HUES6 (cell line): ENCODE results near the gene PRRT1.
A peak's percentile ranks its signal among the peaks of the same experiment; 100 is the strongest.

Source experiments
- H3K27ac ChIP-seq: 2 replicates; pipeline ENCODE4 v1.7.0; 2013; ENCODE audit warnings: low read depth, mild to moderate bottlenecking, low read length, inconsistent platforms
- H3K27me3 ChIP-seq: 2 replicates; pipeline ENCODE4 v1.6.1; 2013; ENCODE audit warnings: low read length; ENCODE audit not compliant: control insufficient read depth, insufficient read depth
- H3K36me3 ChIP-seq: 2 replicates; pipeline ENCODE4 v1.6.1; 2013; ENCODE audit warnings: low read length; ENCODE audit not compliant: control insufficient read depth, insufficient read depth
- H3K4me1 ChIP-seq: 2 replicates; pipeline ENCODE4 v1.6.1; 2013; ENCODE audit warnings: low read length; ENCODE audit not compliant: control insufficient read depth, insufficient read depth
- H3K4me3 ChIP-seq: 2 replicates; pipeline ENCODE4 v1.5.1; 2013; ENCODE audit warnings: low read depth, low read length
- H3K9ac ChIP-seq: one replicate; pipeline ENCODE4 v1.6.1; 2013; ENCODE audit warnings: mild to moderate bottlenecking, low read length
- H3K9me3 ChIP-seq: 2 replicates; pipeline ENCODE4 v1.6.1; 2013; ENCODE audit warnings: low read depth, low read length; ENCODE audit not compliant: control insufficient read depth, insufficient read depth

PRRT1 gene

GRCh38 chr6:32113386-32114352, 38.1 kb downstream of the PRRT1 start:
- no peak overlapping the region for H3K9ac ChIP-seq
- H3K4me3 ChIP-seq, result no peak overlapping the region
- no peaks in the 10 kb centered on the region for H3K9me3 ChIP-seq
- H3K36me3 ChIP-seq, result peaks cover 30% of the 10 kb centered on the region
- no peak overlapping the region for H3K27ac ChIP-seq
- H3K4me1 ChIP-seq, result peaks cover 5% of the 10 kb centered on the region
- peaks cover 20% of the 10 kb centered on the region for H3K27me3 ChIP-seq

DNA sequence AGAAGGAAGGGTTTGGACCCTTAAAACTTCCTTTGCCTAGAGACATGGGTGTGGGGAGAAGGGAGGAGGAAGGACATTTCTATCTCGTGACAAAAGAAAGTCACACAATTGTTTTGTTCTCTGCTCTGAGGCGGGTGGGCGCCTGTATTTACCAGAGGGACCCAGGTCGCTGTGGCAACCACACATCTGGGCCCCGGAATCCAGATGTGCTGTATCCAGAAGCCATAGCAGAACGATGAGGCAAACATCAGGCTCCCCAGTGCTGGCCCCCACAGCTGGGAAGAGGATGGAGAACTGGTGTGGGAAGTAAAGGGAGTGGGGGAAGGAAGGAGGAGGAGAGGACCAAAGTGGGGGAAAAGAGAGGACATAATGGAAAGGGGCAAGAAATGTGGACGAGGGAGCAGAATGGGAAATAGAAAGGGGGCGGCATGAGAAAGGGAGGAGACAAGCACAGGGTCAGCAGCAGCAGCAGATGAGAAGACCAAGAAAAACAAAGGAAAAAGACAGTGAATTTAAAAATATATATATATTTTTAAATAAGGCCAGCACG, 39.2 kb downstream of the PRRT1 start:
- Histone ChIP-seq H3K4me1 (peaks cover 14% of the 10 kb centered on the region), H3K27me3 (peaks cover 30% of the 10 kb centered on the region), H3K9ac (no peak overlapping the region), H3K27ac (no peak overlapping the region), H3K4me3 (no peak overlapping the region), H3K9me3 (no peaks in the 10 kb centered on the region), H3K36me3 (peaks cover 21% of the 10 kb centered on the region)

DNA sequence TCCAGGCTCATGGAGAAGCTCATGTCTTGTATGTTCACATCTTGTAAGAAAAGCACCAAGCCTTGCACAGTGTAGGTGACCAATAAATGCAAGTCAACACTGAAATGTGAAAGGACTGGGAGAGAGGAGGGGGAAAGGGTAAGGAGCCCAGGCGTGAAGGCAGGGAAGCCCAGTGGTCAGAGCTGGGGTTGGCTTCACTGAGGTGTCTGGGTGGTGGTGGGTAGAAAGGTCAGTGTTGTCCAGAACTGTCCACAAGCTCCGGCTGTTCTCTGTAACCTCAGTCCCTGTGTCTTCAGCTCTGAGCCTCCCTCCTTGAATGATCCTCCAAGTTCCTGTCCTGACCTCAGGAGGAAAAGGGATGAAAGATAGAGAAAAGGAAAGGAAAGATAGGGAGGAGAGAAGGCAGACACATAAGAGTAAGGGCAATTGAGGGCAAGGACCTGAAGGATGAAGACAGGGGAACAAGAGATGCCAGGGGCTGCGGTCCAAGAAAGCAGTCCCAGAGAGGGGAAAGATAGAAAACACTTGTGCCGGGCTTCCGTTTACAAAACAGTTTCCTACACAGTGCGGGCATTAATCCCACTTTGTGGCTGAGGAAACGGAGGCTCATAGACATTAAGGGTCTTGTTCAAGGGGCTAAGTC, 40.2 kb downstream of the PRRT1 start:
- Histone ChIP-seq H3K9ac (no peak overlapping the region), H3K27me3 (peaks cover 38% of the 10 kb centered on the region), H3K36me3 (peaks cover 11% of the 10 kb centered on the region), H3K9me3 (no peaks in the 10 kb centered on the region), H3K4me3 (no peak overlapping the region), H3K27ac (no peak overlapping the region), H3K4me1 (peaks cover 14% of the 10 kb centered on the region)

DNA sequence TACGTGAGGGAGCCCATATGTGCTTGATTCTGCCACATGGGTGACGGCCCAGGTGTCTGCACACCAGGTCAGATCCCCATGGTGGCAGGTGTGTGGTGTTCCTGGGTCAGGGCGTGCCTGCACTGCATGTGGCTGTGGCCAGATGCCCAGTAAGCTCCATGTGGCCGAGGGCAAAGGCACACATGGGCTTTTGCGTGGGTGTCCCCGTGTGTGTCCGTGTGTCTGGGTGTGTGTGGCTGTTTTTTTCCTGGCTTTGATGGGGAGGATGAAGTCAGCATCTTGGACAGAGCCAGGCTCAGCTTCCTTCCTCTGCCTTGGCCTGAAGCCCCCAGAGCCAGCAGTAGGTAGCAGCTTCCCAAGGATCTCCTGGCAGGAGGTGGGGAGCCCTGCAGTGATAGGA, 41.1 kb downstream of the PRRT1 start:
- Histone ChIP-seq H3K4me1 (peaks cover 14% of the 10 kb centered on the region), H3K27ac (no peak overlapping the region), H3K9ac (no peak overlapping the region)

DNA sequence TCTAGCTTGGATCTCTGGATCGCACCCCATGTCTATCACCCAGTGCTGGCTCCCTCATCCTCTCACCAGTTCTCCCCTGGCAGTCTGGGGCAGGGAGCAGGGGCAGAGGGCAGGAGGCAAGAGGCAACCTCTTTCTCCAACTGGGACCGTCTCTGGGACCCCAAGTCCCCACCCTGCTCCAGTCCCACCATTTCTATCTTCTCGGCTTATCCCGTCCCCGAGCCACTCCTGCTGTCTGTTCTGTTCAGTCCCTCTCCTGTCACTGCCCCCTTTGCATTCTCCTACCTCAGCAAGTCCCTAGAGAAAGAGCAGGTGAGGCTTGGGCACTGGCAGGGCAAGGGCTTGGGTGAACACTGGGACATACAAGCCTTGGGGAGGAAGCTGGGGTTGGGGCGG, 42.0 kb downstream of the PRRT1 start:
- H3K27me3 ChIP-seq, result peaks cover 41% of the 10 kb centered on the region
- no peak overlapping the region for H3K9ac ChIP-seq
- H3K4me3 ChIP-seq, result no peak overlapping the region
- H3K9me3 ChIP-seq, result no peaks in the 10 kb centered on the region
- H3K4me1 ChIP-seq, result peaks cover 14% of the 10 kb centered on the region
- no peaks in the 10 kb centered on the region for H3K36me3 ChIP-seq
- no peak overlapping the region for H3K27ac ChIP-seq

More for the DNA sequence above, 41.1 kb downstream of the PRRT1 start:
- Histone ChIP-seq H3K36me3 (peaks cover 2% of the 10 kb centered on the region; the same call in 1 of the 2 replicates), H3K27me3 (peaks cover 38% of the 10 kb centered on the region), H3K4me3 (no peak overlapping the region), H3K9me3 (no peaks in the 10 kb centered on the region)

- Histone ChIP-seq H3K4me3 (no peak within 1 kb of the TSS; the same call in 1 of the 2 replicates), H3K27me3 (peaks cover 42% of the 10 kb centered on the region), H3K9me3 (no peaks in the 10 kb centered on the region), H3K4me1 (peaks cover 14% of the 10 kb centered on the region), H3K27ac (no peak within 1 kb of the TSS), H3K36me3 (no peaks in the 10 kb centered on the region), H3K9ac (no peak within 1 kb of the TSS)
These were observed 42.5 kb downstream of the PRRT1 start, which contains the start of gene TNXB for GRCh38 chr6:32109114-32109764. TSS of gene TNXB (minus strand) at chr6:32109338. CDS start at chr6:32098198, 11,140 bp downstream.

DNA sequence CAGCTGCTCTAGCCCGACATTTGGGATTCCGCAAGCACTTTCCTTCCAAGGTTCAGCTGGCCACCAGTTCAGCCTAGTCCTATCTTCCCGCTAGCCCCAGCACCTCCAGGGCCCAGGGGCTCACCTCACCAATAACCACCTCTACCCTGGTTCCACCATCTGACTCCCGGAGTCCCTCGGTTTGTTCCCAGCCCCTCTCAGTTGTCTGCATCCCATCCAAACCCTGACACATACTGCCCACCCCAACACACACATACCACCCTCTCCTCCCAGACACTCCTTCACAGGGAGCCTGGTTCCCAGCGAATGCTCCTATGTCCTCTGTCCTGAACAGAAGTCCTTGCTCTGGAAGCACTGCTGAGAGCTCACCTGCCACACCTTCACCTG, 43.0 kb downstream of the PRRT1 start:
- Histone ChIP-seq H3K4me1 (peaks cover 14% of the 10 kb centered on the region), H3K27me3 (peaks cover 42% of the 10 kb centered on the region), H3K4me3 (no peak overlapping the region; the same call in 1 of the 2 replicates), H3K9me3 (no peaks in the 10 kb centered on the region), H3K36me3 (no peaks in the 10 kb centered on the region), H3K9ac (no peak overlapping the region), H3K27ac (no peak overlapping the region)

GRCh38 chr6:32108094-32108627, 43.6 kb downstream of the PRRT1 start:
- H3K27me3 ChIP-seq, result peaks cover 42% of the 10 kb centered on the region
- no peak overlapping the region for H3K27ac ChIP-seq
- H3K9ac ChIP-seq, result no peak overlapping the region
- no peaks in the 10 kb centered on the region for H3K36me3 ChIP-seq
- H3K4me1 ChIP-seq, result peaks cover 14% of the 10 kb centered on the region
- H3K4me3 ChIP-seq, result peak overlapping the region; percentile 23; the same call in 1 of the 2 replicates
- H3K9me3 ChIP-seq, result no peaks in the 10 kb centered on the region

DNA sequence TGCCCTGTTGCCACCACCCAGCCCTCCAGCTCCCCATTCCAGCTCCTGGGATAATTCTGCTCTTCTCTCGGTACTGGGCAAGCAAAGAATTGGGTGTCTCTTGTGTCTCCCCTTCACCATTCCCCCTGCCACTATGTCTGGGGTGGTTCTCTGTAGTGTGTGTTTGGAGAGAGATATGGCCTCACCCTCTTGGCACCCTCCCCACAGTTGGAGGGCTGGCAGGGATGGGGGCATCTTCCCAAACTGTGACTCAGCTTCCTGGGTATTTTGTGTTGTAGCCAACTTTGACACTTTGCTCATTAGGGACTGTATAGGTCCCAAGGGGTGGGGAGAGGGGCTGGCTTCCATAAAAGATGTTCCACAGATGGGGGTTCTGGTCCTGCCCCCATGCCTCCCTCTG, 44.3 kb downstream of the PRRT1 start:
- H3K27ac ChIP-seq, result no peak overlapping the region
- no peaks in the 10 kb centered on the region for H3K9me3 ChIP-seq
- peaks cover 14% of the 10 kb centered on the region for H3K4me1 ChIP-seq
- H3K27me3 ChIP-seq, result peaks cover 42% of the 10 kb centered on the region
- H3K36me3 ChIP-seq, result no peaks in the 10 kb centered on the region
- no peak overlapping the region for H3K9ac ChIP-seq
- H3K4me3 ChIP-seq, result no peak overlapping the region

DNA sequence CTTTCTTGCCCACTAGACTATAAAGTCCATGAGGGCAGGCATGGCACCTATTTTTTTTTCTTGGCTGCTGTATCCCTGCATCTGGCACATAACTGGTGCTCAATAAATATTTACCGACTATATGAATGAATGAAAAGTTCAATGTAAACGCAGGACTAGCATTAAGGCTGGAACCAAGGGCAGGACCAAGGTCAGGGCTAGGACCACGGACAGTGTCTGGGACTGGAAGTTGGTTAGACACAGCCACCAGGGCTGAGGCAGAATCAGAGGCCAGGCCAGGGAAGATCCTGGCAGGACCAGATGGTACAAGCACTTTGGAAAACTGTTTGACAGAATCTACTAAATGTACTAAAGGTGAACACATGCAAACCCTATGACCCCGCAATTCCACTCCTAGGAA, 46.3 kb downstream of the PRRT1 start:
- peaks cover 39% of the 10 kb centered on the region for H3K27me3 ChIP-seq
- no peaks in the 10 kb centered on the region for H3K9me3 ChIP-seq
- no peak overlapping the region for H3K4me3 ChIP-seq
- no peak overlapping the region for H3K9ac ChIP-seq
- peaks cover 14% of the 10 kb centered on the region for H3K4me1 ChIP-seq
- no peaks in the 10 kb centered on the region for H3K36me3 ChIP-seq
- H3K27ac ChIP-seq, result no peak overlapping the region
